K562 treated with DMSO at 1 percent for 24 hours (cell line): Measurements from ENCODE around the gene SMIM24. TPM values are rescaled to one million over a fixed set of nuclear protein-coding genes. Genes with fewer than 3 reads are reported as not detected.

Experiments
- total RNA-seq: library from RNA; unstranded; fragments of 300-600 nt; gene quantifications from 2 replicates; pipeline ENCODE4 v1.2.3, GENCODE V29; 2022; ENCODE audit warnings: low read depth; ENCODE audit not compliant: insufficient read depth

Gene SMIM24
- total RNA-seq, result 0.61 and 1.8 TPM in 2 replicates

DNA sequence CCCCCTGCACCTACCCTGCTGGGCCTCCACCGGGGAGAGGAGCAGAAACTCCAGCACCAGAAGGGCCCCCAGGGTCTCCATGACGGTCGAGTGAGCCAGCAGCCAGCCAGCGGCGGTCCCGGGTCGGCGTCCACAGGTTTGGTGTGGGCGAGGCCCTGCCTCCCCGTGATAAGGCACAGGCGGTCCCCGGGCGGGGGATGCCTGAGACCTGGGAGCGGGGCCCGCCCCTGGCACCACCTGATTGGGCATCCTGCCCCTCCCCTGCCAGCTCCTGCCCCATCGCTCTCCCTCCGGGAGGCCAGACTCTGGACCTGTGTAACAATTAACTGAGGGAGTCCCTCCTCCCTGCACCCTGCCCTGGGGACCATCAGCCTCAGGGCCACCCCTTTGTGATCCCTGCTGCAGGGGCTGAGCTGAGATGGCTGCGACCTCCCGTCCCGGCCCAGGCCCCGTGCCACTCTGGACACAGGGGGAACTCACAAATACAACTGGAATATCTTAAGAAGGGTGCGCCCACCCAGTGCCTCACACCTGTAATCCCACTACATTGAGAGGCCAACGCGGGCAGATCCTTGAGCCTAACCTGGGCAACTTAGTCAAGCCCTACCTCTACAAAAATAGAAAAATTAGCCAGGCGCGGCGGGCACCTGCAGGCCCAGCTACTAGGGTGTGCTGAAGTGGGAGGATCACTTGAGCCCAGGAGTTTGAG is at the start of gene SMIM24:
SMIM24 (minus strand) TSS at position 143 of the 709 bp plus-strand sequence; CDS start at position 81, 62 bp downstream.

DNA sequence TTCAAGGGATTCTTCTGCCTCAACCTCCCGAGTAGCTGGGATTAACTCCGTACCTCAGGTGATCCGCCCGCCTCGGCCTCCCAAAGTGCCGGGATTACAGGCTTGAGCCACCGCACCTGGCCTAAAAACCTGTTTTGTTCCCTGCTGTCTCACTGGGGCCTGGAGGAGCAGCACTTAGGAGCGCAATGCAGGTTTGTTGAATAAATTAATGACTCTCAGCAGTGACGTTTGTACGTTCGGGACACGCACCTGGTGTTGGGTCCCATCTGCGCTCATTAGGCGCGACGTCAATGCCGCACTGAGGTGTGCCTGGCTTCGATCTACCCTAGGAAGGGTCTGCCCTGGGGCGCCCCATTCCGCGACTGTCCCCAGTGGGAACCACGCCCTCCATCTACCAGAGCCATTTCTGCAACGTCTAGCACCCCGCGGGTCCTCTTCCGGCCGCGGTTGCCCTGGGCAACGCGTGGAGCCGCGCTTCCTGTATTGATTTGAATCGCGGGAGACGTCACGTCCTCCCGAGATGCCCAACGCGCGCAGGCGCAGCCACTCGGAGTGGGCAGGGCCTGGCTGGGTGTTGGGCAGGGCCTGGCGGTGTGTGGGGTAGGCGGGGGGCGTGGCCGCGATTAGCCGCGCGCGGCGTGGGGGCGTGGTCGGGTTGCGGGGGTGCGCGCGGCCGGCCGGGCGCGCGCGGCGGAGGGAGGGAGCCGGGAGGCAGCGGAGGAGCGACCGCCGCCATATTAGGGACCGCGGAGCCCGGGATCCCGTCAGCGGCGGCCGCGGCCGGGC is 25.5 kb upstream of the SMIM24 start, which contains the start of gene FZR1:
FZR1 (plus strand) TSS at position 714 of the 786 bp plus-strand sequence. CDS start 16,679 bp downstream, outside the sequence.

DNA sequence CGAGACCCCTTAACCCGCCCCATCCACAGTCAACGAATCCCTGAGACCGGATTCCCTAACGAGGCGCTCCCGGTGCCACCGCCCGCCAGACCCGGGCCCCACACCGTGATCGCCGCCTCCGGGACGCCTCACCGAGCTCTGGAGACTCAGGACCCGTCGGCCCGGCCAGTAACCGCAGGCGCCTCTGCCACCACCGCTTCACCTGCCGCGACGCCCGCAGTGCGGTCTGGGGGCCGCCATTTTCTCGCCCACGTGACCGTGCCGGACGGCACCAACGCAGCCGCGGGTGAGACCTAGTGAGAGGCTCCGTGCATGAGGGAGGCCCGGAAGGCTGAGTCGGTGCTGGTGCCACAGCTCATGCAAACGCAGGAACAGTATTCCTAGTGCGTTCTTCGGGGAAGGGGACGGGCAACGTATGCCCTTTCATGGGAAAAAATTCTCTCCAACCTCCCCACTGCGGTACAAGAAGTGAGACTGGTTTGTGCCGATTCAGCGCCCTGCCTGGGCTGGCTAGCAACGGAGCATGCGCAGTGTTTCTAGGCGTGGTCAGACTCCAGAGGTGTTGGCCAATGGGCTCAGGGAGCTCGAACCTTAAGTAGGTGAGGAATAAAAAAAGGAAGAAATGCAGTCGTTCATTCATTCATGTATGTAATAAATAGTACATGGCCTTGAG is 20.2 kb upstream of the SMIM24 start, which contains the start of gene DOHH:
DOHH (minus strand) TSS at position 246 of the 673 bp plus-strand sequence. CDS start 3,860 bp downstream, outside the sequence.

GRCh38 chr19:3483226-3483628 is 2.9 kb upstream of the SMIM24 start, which contains the start of gene SMIM44:
TSS of gene SMIM44 (minus strand) at chr19:3483441. CDS start at chr19:3483403, 38 bp downstream.

Other genes starting within 250 kb of the SMIM24 start
- 33.9 and 36.4 TPM in 2 replicates for gene NFIC, start 113.9 kb downstream of the SMIM24 start, total RNA-seq
- gene SMIM44, start 2.9 kb upstream of the SMIM24 start, total RNA-seq, result not detected in 2 replicates
- gene DOHH, start 20.1 kb upstream of the SMIM24 start, total RNA-seq, result 38.3 and 39.5 TPM in 2 replicates
- gene FZR1, start 25.8 kb upstream of the SMIM24 start, total RNA-seq, result 46.7 and 49.0 TPM in 2 replicates
- not detected in 2 replicates for gene TEKTIP1, start 58.6 kb upstream of the SMIM24 start, total RNA-seq
- 162 and 181 TPM in 2 replicates for gene MFSD12, start 77.1 kb upstream of the SMIM24 start, total RNA-seq
- 267 and 277 TPM in 2 replicates for gene HMG20B, start 92.4 kb upstream of the SMIM24 start, total RNA-seq
- gene GIPC3, start 105.0 kb upstream of the SMIM24 start, total RNA-seq, result 2.8 and 3.8 TPM in 2 replicates
- 22.2 and 25.4 TPM in 2 replicates for gene TBXA2R, start 126.3 kb upstream of the SMIM24 start, total RNA-seq
- 44.0 and 47.1 TPM in 2 replicates for gene CACTIN, start 146.3 kb upstream of the SMIM24 start, total RNA-seq
- 41.6 and 42.5 TPM in 2 replicates for gene PIP5K1C, start 219.9 kb upstream of the SMIM24 start, total RNA-seq
- gene TJP3, start 227.9 kb upstream of the SMIM24 start, total RNA-seq, result 6.8 and 7.5 TPM in 2 replicates